Measurements from ENCODE around the gene SAMD8.
"Not testable (repeated sequence)": the region's sequence is repeated elsewhere in the genome, so short reads cannot be mapped to it uniquely, and the experiment has no call there.

Gene SAMD8

GRCh38 chr10:75121322-75121721, 9.9 kb downstream of the SAMD8 start:
- Histone ChIP-seq H3K4me1 (no peaks in the 10 kb centered on the region), H3K27me3 (no peaks in the 10 kb centered on the region), H3K9me3 (no peaks in the 10 kb centered on the region), H3K4me3 (ENCODE audit: low read depth, low read length) (no peak overlapping the region), H3K36me3 (no peaks in the 10 kb centered on the region)
- TF ChIP-seq CTCF (IDR thresholded peaks at IDR 0.05; ENCODE audit: low read depth, low read length) = no peak
- no peak for DNase-seq

- H3K27me3 ChIP-seq = no peaks in the 10 kb centered on the region
- no peaks in the 10 kb centered on the region for H3K36me3 ChIP-seq
- no peak for DNase-seq
- H3K4me3 ChIP-seq (ENCODE audit: low read depth, low read length) = no peak overlapping the region
- H3K9me3 ChIP-seq = no peaks in the 10 kb centered on the region
- no peak for TF ChIP-seq CTCF (IDR thresholded peaks at IDR 0.05; ENCODE audit: low read depth, low read length)
- H3K4me1 ChIP-seq = no peaks in the 10 kb centered on the region
Observed at GRCh38 chr10:75122505-75122904, 11.0 kb downstream of the SAMD8 start.

GRCh38 chr10:75123088-75123682, 11.7 kb downstream of the SAMD8 start:
- H3K4me1 ChIP-seq = no peaks in the 10 kb centered on the region
- DNase-seq = no peak
- H3K27me3 ChIP-seq = no peaks in the 10 kb centered on the region
- no peaks in the 10 kb centered on the region for H3K9me3 ChIP-seq
- H3K36me3 ChIP-seq = no peaks in the 10 kb centered on the region
- no peak for TF ChIP-seq CTCF (IDR thresholded peaks at IDR 0.05; ENCODE audit: low read depth, low read length)
- H3K4me3 ChIP-seq (ENCODE audit: low read depth, low read length) = no peak overlapping the region

GRCh38 chr10:75126277-75126676, 14.8 kb downstream of the SAMD8 start:
- Histone ChIP-seq H3K36me3 (no peaks in the 10 kb centered on the region), H3K4me1 (no peaks in the 10 kb centered on the region), H3K9me3 (no peaks in the 10 kb centered on the region), H3K27me3 (no peaks in the 10 kb centered on the region), H3K4me3 (ENCODE audit: low read depth, low read length) (no peak overlapping the region)
- TF ChIP-seq CTCF (IDR thresholded peaks at IDR 0.05; ENCODE audit: low read depth, low read length) = no peak
- no peak for DNase-seq

- no peak for DNase-seq
- no peaks in the 10 kb centered on the region for H3K9me3 ChIP-seq
- TF ChIP-seq CTCF (IDR thresholded peaks at IDR 0.05; ENCODE audit: low read depth, low read length) = no peak
- H3K27me3 ChIP-seq = no peaks in the 10 kb centered on the region
- H3K36me3 ChIP-seq = no peaks in the 10 kb centered on the region
- no peak overlapping the region for H3K4me3 ChIP-seq (ENCODE audit: low read depth, low read length)
- no peaks in the 10 kb centered on the region for H3K4me1 ChIP-seq
Observed at GRCh38 chr10:75127471-75127870, 16.0 kb downstream of the SAMD8 start.

GRCh38 chr10:75128985-75129384, 17.5 kb downstream of the SAMD8 start:
- H3K27me3 ChIP-seq; H3K9me3 ChIP-seq; H3K4me1 ChIP-seq; H3K36me3 ChIP-seq; DNase-seq; H3K4me3 ChIP-seq (ENCODE audit: low read depth, low read length): not testable (repeated sequence)

- Histone ChIP-seq H3K36me3 (no peaks in the 10 kb centered on the region), H3K4me3 (ENCODE audit: low read depth, low read length) (no peak overlapping the region)
Observed at GRCh38 chr10:75129537-75129936, 18.1 kb downstream of the SAMD8 start.

GRCh38 chr10:75133701-75134100, 22.2 kb downstream of the SAMD8 start:
- H3K4me3 ChIP-seq (ENCODE audit: low read depth, low read length); H3K9me3 ChIP-seq; H3K36me3 ChIP-seq; DNase-seq; H3K4me1 ChIP-seq; H3K27me3 ChIP-seq: not testable (repeated sequence)

More at GRCh38 chr10:75129537-75129936, 18.1 kb downstream of the SAMD8 start:
- Histone ChIP-seq H3K4me1 (no peaks in the 10 kb centered on the region), H3K9me3 (no peaks in the 10 kb centered on the region), H3K27me3 (no peaks in the 10 kb centered on the region)
- no peak for TF ChIP-seq CTCF (IDR thresholded peaks at IDR 0.05; ENCODE audit: low read depth, low read length)
- no peak for DNase-seq

All from BE2C (cell line).